Fibroblast of the aortic adventitia (primary cell): ENCODE data around the gene PNCK. TPM values are rescaled to one million over a fixed set of nuclear protein-coding genes. Genes with fewer than 3 reads are reported as not detected.
"Not testable (repeated sequence)": the region's sequence is repeated elsewhere in the genome, so short reads cannot be mapped to it uniquely, and the experiment has no call there.

Experiments used
- DNase-seq: peaks from one replicate; pipeline ENCODE4 v3.0.0-alpha.2; 2010; ENCODE audit warnings: low read depth
- H3K4me3 ChIP-seq: 2 replicates; pipeline ENCODE4 v1.5.1; 2011; ENCODE audit warnings: low read depth, mild to moderate bottlenecking, control low read depth, low read length, moderate library complexity
- CTCF ChIP-seq: IDR thresholded peaks from 2 replicates; pipeline ENCODE4 v1.5.1; 2011; ENCODE audit warnings: mild to moderate bottlenecking, low read length, control low read depth, inconsistent platforms; ENCODE audit not compliant: insufficient read depth
- total RNA-seq: library from RNA; depleted of rRNA; stranded (reverse); fragments of >200 nt; gene quantifications from 2 replicates; pipeline ENCODE4 v1.2.3, GENCODE V29; 2012; ENCODE audit warnings: low replicate concordance

Gene PNCK
- total RNA-seq, 1 donor = not detected

GRCh38 chrX:153703036-153703370 is 29.4 kb upstream of the PNCK start:
- DNase-seq = peak; percentile 70
- TF ChIP-seq CTCF = no peak
- H3K4me3 ChIP-seq = no peak overlapping the region

GRCh38 chrX:153702336-153703035 is 28.9 kb upstream of the PNCK start:
- no peak for TF ChIP-seq CTCF
- DNase-seq = no peak
- no peak overlapping the region for H3K4me3 ChIP-seq

GRCh38 chrX:153701706-153702105 is 28.1 kb upstream of the PNCK start:
- DNase-seq = no peak
- H3K4me3 ChIP-seq = no peak overlapping the region
- no peak for TF ChIP-seq CTCF

GRCh38 chrX:153700967-153701366 is 27.4 kb upstream of the PNCK start:
- DNase-seq = no peak
- no peak for TF ChIP-seq CTCF
- H3K4me3 ChIP-seq = no peak overlapping the region

GRCh38 chrX:153700376-153700945 is 26.8 kb upstream of the PNCK start:
- no peak overlapping the region for H3K4me3 ChIP-seq
- no peak for TF ChIP-seq CTCF
- DNase-seq = no peak

GRCh38 chrX:153699784-153700371 is 26.3 kb upstream of the PNCK start:
- DNase-seq, H3K4me3 ChIP-seq: not testable (repeated sequence)

GRCh38 chrX:153699210-153699783 is 25.7 kb upstream of the PNCK start:
- not testable (repeated sequence) for H3K4me3 ChIP-seq, DNase-seq
